OCI-LY1 (cell line): ENCODE results near the gene TRAPPC2L.

Experiments
- EZH2 ChIP-seq: fragments of 200-600 bp; sonication (generic), shearing (Covaris generic); IDR thresholded peaks from 2 replicates; pipeline ENCODE4 v1.8.0; 2017; ENCODE audit warnings: borderline replicate concordance, mixed run types, mild to moderate bottlenecking, antibody characterized with exemption, low read length, moderate library complexity, mixed read lengths
- TF ChIP-seq, protein P1 (sequence below): fragments of 200-600 bp; sonication (generic), shearing (Covaris generic); IDR thresholded peaks from 2 replicates; pipeline ENCODE4 v1.5.1; 2017; ENCODE audit warnings: mild to moderate bottlenecking, antibody characterized with exemption, low read length, moderate library complexity, mixed read lengths

DNA sequence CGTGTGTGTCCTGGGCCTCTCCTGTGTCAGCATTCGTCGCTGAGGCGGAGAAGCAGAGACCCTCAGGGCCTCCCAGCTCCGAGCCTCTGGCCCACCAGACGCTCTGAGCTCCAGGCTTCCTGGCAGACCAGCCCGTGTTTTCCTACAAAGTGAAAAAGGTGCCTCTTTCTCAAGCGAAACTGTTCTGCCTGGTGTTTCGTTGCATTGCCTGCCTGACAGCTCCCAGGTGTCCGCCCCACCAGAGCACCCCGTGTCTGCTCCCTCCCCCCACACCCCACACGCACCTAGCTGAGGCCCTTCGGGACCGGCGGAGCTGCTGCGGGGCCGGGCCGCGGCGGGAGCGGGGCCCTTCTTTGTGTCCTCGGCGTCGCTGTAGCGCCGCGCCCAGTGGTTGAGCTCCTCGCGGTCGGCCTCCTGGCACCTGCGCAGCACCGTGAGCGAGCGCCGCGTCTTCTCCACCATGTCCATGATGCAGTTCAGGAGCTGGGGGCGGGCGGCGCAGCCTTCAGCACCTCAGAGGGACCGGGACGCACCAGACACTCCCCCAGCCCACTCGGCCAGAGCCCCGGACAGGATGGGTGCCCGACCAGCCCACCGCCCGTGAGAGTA is 24.2 kb downstream of the TRAPPC2L start:
- TF ChIP-seq, protein P1, sequence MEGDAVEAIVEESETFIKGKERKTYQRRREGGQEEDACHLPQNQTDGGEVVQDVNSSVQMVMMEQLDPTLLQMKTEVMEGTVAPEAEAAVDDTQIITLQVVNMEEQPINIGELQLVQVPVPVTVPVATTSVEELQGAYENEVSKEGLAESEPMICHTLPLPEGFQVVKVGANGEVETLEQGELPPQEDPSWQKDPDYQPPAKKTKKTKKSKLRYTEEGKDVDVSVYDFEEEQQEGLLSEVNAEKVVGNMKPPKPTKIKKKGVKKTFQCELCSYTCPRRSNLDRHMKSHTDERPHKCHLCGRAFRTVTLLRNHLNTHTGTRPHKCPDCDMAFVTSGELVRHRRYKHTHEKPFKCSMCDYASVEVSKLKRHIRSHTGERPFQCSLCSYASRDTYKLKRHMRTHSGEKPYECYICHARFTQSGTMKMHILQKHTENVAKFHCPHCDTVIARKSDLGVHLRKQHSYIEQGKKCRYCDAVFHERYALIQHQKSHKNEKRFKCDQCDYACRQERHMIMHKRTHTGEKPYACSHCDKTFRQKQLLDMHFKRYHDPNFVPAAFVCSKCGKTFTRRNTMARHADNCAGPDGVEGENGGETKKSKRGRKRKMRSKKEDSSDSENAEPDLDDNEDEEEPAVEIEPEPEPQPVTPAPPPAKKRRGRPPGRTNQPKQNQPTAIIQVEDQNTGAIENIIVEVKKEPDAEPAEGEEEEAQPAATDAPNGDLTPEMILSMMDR, result no peak
- no peak for TF ChIP-seq EZH2
